ENCODE data around the gene LAX1. TPM values are rescaled to one million over a fixed set of nuclear protein-coding genes. Genes with fewer than 3 reads are reported as not detected.

Gene LAX1, protein sequence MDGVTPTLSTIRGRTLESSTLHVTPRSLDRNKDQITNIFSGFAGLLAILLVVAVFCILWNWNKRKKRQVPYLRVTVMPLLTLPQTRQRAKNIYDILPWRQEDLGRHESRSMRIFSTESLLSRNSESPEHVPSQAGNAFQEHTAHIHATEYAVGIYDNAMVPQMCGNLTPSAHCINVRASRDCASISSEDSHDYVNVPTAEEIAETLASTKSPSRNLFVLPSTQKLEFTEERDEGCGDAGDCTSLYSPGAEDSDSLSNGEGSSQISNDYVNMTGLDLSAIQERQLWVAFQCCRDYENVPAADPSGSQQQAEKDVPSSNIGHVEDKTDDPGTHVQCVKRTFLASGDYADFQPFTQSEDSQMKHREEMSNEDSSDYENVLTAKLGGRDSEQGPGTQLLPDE
- 1 to 10 TPM in 2 of 4 donors, not detected in 2; 1.2 to 5.4 TPM for total RNA-seq

GRCh38 chr1:203765029-203765837 is at the start of gene LAX1:
Gene LAX1, plus strand, starts transcription at chr1:203765183. Its CDS starts 383 bp downstream, at chr1:203765566.
- 67 to 70% methylated on average over 3 to 16 of the region's 16 CpGs for WGBS, 2 donors (ENCODE audit: low coverage in 1 of 2)
- DNase-seq = peak; percentile 59
- intact Hi-C loops (cut with DNase I; ENCODE audit: low total_unique reads) = no loop called here
- no peaks in the 10 kb centered on the region for H3K27me3 ChIP-seq
- H3K9me3 ChIP-seq = no peaks in the 10 kb centered on the region
- peaks cover 4 to 24% (median 13%) of the 10 kb centered on the region in 4 donors for H3K4me1 ChIP-seq
- H3K4me3 ChIP-seq = peak within 1 kb of the TSS in 3 of 4 donors; percentile 5 to 35 (median 16)
- TF ChIP-seq, protein P1, sequence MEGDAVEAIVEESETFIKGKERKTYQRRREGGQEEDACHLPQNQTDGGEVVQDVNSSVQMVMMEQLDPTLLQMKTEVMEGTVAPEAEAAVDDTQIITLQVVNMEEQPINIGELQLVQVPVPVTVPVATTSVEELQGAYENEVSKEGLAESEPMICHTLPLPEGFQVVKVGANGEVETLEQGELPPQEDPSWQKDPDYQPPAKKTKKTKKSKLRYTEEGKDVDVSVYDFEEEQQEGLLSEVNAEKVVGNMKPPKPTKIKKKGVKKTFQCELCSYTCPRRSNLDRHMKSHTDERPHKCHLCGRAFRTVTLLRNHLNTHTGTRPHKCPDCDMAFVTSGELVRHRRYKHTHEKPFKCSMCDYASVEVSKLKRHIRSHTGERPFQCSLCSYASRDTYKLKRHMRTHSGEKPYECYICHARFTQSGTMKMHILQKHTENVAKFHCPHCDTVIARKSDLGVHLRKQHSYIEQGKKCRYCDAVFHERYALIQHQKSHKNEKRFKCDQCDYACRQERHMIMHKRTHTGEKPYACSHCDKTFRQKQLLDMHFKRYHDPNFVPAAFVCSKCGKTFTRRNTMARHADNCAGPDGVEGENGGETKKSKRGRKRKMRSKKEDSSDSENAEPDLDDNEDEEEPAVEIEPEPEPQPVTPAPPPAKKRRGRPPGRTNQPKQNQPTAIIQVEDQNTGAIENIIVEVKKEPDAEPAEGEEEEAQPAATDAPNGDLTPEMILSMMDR (IDR thresholded peaks at IDR 0.05) = no peak
- TF ChIP-seq POLR2A (IDR thresholded peaks at IDR 0.05) (peak; percentile 64), EP300 (IDR thresholded peaks at IDR 0.05; ENCODE audit: low read depth) (no peak), POLR2AphosphoS5 (IDR thresholded peaks at IDR 0.05) (peak; percentile 48 to 82 (median 78))
- H3K36me3 ChIP-seq = no peaks in the 10 kb centered on the region
- peak within 1 kb of the TSS; percentile 52 to 81 (median 62) for H3K27ac ChIP-seq
- in situ Hi-C loops (cut with MboI; ENCODE audit: low pct_ligation_motif_present in 1 of 4, low pct_unique_long_range_greater_than_20kb in 1 of 4, low sequenced_read_pairs in 3 of 4) = no loop called here

DNA sequence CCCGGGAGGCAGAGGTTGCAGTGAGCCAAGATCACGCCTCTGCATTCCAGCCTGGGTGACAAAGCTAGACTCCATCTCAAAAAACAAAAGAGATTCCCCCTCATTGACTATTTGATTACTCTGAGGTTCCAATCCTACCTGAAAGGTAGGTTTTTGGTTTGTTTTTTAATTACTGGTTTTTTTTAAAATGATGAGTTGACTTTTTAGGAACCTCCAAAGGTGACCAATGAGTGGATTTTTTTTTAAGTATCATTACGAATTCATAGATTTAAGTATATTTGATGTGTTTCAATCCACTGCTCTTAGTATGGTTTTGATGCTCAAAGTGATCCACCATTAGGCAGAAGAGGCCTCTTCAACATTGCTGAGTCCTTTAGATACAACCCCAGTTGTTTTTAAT is 47.9 kb upstream of the LAX1 start:
- Histone ChIP-seq H3K4me3 (no peak overlapping the region), H3K36me3 (peaks cover 0 to 28% (median 6%) of the 10 kb centered on the region in 4 donors), H3K27ac (no peak overlapping the region), H3K27me3 (no peaks in the 10 kb centered on the region), H3K9me3 (no peaks in the 10 kb centered on the region), H3K4me1 (no peaks in the 10 kb centered on the region)
- no peak for DNase-seq
- WGBS, 2 donors (ENCODE audit: low coverage in 1 of 2) = 62 to 68% methylated on average over 1 to 3 of the region's 3 CpGs
- TF ChIP-seq, protein P1 (IDR thresholded peaks at IDR 0.05) = no peak
- TF ChIP-seq POLR2AphosphoS5 (IDR thresholded peaks at IDR 0.05) = no peak
- no peak for TF ChIP-seq POLR2A (IDR thresholded peaks at IDR 0.05)
- TF ChIP-seq EP300 (IDR thresholded peaks at IDR 0.05; ENCODE audit: low read depth) = no peak
- in situ Hi-C loops (cut with MboI; ENCODE audit: low pct_ligation_motif_present in 1 of 4, low pct_unique_long_range_greater_than_20kb in 1 of 4, low sequenced_read_pairs in 3 of 4) = loop anchor here in 1 of 4 donors (25.0 kb wide), 1 partner anchor 480 kb away; the partner anchor contains the start of gene CHIT1
- intact Hi-C loops (cut with DNase I; ENCODE audit: low total_unique reads) = no loop called here

GRCh38 chr1:203720242-203720641 is 44.7 kb upstream of the LAX1 start:
- WGBS, 2 donors (ENCODE audit: low coverage in 1 of 2) = 85 to 97% methylated on average over 2 to 3 of the region's 3 CpGs
- no peaks in the 10 kb centered on the region for H3K9me3 ChIP-seq
- TF ChIP-seq POLR2A (IDR thresholded peaks at IDR 0.05) (no peak), POLR2AphosphoS5 (IDR thresholded peaks at IDR 0.05) (no peak), EP300 (IDR thresholded peaks at IDR 0.05; ENCODE audit: low read depth) (no peak)
- TF ChIP-seq, protein P1 (IDR thresholded peaks at IDR 0.05) = no peak

GRCh38 chr1:203722909-203723308 is 42.1 kb upstream of the LAX1 start:
- Histone ChIP-seq H3K4me1 (no peaks in the 10 kb centered on the region), H3K9me3 (no peaks in the 10 kb centered on the region), H3K4me3 (no peak overlapping the region), H3K27me3 (no peaks in the 10 kb centered on the region), H3K27ac (no peak overlapping the region), H3K36me3 (peaks cover 0 to 40% (median 19%) of the 10 kb centered on the region in 4 donors)
- DNase-seq = no peak
- TF ChIP-seq, protein P1 (IDR thresholded peaks at IDR 0.05) = no peak
- TF ChIP-seq EP300 (IDR thresholded peaks at IDR 0.05; ENCODE audit: low read depth) (no peak), POLR2A (IDR thresholded peaks at IDR 0.05) (no peak), POLR2AphosphoS5 (IDR thresholded peaks at IDR 0.05) (no peak)
- intact Hi-C loops (cut with DNase I; ENCODE audit: low total_unique reads) = no loop called here
- in situ Hi-C loops (cut with MboI; ENCODE audit: low pct_ligation_motif_present in 1 of 4, low pct_unique_long_range_greater_than_20kb in 1 of 4, low sequenced_read_pairs in 3 of 4) = loop anchor here in 1 of 4 donors (25.0 kb wide), 1 partner anchor 486 kb away; the partner anchor contains the start of gene CHIT1

More at GRCh38 chr1:203720242-203720641, 44.7 kb upstream of the LAX1 start:
- H3K27me3 ChIP-seq = no peaks in the 10 kb centered on the region
- no peaks in the 10 kb centered on the region for H3K4me1 ChIP-seq
- peaks cover 0 to 21% (median 8%) of the 10 kb centered on the region in 4 donors for H3K36me3 ChIP-seq
- H3K27ac ChIP-seq = no peak overlapping the region
- intact Hi-C loops (cut with DNase I; ENCODE audit: low total_unique reads) (no loop called here), in situ Hi-C loops (cut with MboI; ENCODE audit: low pct_ligation_motif_present in 1 of 4, low pct_unique_long_range_greater_than_20kb in 1 of 4, low sequenced_read_pairs in 3 of 4) (loop anchor here in 1 of 4 donors (25.0 kb wide), 1 partner anchor 483 kb away; the partner anchor contains the start of gene CHIT1)
- DNase-seq = no peak
- no peak overlapping the region for H3K4me3 ChIP-seq
